DMS 273 (cell line): ENCODE measurements around the gene CRYL1.

Source experiments
- DNase-seq: peaks from one replicate; lab custom pipeline; 2025; ENCODE audit not compliant: unreplicated experiment; lab: John Stamatoyannopoulos, UW

CRYL1 gene

GRCh38 chr13:20525601-20526544, at the start of gene CRYL1:
Gene CRYL1 (minus strand): TSS chr13:20525857. CDS start chr13:20525794, 63 bp downstream.
- peak; percentile 73 for DNase-seq

- DNase-seq: no peak
These were observed 48.0 kb upstream of the CRYL1 start for GRCh38 chr13:20573636-20574035.

- no peak for DNase-seq
These were observed 47.5 kb upstream of the CRYL1 start for GRCh38 chr13:20573186-20573585.

- DNase-seq: no peak
These were observed 46.0 kb upstream of the CRYL1 start for GRCh38 chr13:20571676-20572075.

- DNase-seq: no peak
These were observed 44.9 kb upstream of the CRYL1 start for GRCh38 chr13:20570517-20570916.

GRCh38 chr13:20567881-20568528, 42.3 kb upstream of the CRYL1 start:
- peak; percentile 27 for DNase-seq

- DNase-seq: peak; percentile 93
These were observed 41.5 kb upstream of the CRYL1 start, which contains the start of gene IFT88 for GRCh38 chr13:20566898-20567874. Gene IFT88 (plus strand): TSS chr13:20567157. CDS start chr13:20574386, 7,229 bp downstream.

- peak; percentile 85 for DNase-seq
These were observed 40.8 kb upstream of the CRYL1 start for GRCh38 chr13:20566468-20566897.

- DNase-seq: no peak
These were observed 39.6 kb upstream of the CRYL1 start for GRCh38 chr13:20565115-20565736.

GRCh38 chr13:20561741-20562140, 36.1 kb upstream of the CRYL1 start:
- DNase-seq: no peak

GRCh38 chr13:20559659-20560356, 34.2 kb upstream of the CRYL1 start:
- DNase-seq: no peak

GRCh38 chr13:20558982-20559381, 33.3 kb upstream of the CRYL1 start:
- no peak for DNase-seq

- DNase-seq: no peak
These were observed 27.7 kb upstream of the CRYL1 start for GRCh38 chr13:20553311-20553710.

GRCh38 chr13:20550799-20551198, 25.1 kb upstream of the CRYL1 start:
- DNase-seq: no peak

GRCh38 chr13:20547479-20547908, 21.8 kb upstream of the CRYL1 start:
- DNase-seq: no peak

GRCh38 chr13:20546556-20546955, 20.9 kb upstream of the CRYL1 start:
- no peak for DNase-seq

- DNase-seq: no peak
These were observed 18.7 kb upstream of the CRYL1 start for GRCh38 chr13:20544201-20544923.

- no peak for DNase-seq
These were observed 11.3 kb upstream of the CRYL1 start for GRCh38 chr13:20536992-20537391.

- DNase-seq: no peak
These were observed 8.5 kb upstream of the CRYL1 start for GRCh38 chr13:20534038-20534608.
